HG03175 (cell line): ENCODE measurements around the gene CEP70.
"Not testable (repeated sequence)": the region's sequence is repeated elsewhere in the genome, so short reads cannot be mapped to it uniquely, and the experiment has no call there.

Source experiments
- ATAC-seq: cut with Tn5 transposase; IDR thresholded peaks from one replicate; pipeline ENCODE4 v1.9.1; 2021; ENCODE audit warnings: mild to moderate bottlenecking, moderate library complexity; ENCODE audit not compliant: unreplicated experiment

Gene CEP70, protein sequence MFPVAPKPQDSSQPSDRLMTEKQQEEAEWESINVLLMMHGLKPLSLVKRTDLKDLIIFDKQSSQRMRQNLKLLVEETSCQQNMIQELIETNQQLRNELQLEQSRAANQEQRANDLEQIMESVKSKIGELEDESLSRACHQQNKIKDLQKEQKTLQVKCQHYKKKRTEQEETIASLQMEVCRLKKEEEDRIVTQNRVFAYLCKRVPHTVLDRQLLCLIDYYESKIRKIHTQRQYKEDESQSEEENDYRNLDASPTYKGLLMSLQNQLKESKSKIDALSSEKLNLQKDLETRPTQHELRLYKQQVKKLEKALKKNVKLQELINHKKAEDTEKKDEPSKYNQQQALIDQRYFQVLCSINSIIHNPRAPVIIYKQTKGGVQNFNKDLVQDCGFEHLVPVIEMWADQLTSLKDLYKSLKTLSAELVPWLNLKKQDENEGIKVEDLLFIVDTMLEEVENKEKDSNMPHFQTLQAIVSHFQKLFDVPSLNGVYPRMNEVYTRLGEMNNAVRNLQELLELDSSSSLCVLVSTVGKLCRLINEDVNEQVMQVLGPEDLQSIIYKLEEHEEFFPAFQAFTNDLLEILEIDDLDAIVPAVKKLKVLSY

DNA sequence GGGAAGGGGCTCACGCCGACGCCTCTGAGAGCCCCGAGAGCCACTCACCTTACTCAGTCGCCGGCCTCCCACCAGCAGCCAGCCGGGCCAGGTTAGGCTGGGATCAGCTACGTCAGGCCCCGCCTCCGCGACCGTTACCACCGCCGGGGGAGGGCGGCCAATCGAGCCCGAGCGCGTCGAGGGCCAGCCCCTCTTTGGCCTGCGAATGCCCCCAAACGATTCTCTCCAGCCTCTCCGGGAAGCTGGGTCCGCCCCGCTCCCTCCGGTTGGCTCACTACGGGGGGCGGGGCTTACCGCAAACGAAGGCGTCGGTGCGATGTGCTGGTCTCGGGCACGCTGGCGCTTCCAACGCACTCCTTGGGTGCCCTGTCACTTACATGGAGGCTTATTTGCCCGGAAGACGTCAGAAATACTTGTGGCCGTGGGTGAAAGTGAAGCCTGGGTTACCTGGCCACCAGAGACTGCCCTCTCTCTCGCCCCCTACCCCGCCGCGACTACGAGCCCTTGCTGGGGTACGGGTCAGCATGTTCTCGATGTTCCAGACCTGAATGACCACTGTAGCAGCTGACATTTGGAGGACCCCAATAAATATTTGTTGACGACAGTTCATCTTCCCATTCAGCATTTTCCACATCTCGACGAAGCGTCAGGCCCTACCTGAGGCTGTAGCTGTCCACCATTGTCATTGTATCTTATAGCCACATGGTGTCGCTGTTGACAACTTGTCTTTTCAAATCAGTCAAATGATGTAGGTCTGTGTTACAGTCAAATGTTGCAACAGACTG lies at the start of gene CEP70:
CEP70 (minus strand) TSS at position 111 of the 785 bp plus-strand sequence. CDS start 21,333 bp downstream, outside the sequence.
- peak; percentile 88 for ATAC-seq

DNA sequence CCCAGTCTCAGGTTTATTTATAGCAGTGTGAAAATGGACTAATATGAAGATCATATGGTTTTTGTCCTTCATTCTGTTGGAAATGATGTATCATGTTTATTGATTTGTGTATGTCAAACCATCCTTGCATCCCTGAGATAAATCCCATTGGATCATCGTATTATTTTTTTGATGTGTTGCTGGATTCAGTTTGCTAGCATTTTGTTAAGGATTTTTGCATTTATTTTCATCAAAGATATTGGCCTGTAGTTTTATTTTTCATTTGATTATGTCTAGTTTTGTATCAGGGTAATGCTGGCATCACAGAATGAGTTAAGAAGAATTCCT lies 48.8 kb upstream of the CEP70 start:
- no peak for ATAC-seq

DNA sequence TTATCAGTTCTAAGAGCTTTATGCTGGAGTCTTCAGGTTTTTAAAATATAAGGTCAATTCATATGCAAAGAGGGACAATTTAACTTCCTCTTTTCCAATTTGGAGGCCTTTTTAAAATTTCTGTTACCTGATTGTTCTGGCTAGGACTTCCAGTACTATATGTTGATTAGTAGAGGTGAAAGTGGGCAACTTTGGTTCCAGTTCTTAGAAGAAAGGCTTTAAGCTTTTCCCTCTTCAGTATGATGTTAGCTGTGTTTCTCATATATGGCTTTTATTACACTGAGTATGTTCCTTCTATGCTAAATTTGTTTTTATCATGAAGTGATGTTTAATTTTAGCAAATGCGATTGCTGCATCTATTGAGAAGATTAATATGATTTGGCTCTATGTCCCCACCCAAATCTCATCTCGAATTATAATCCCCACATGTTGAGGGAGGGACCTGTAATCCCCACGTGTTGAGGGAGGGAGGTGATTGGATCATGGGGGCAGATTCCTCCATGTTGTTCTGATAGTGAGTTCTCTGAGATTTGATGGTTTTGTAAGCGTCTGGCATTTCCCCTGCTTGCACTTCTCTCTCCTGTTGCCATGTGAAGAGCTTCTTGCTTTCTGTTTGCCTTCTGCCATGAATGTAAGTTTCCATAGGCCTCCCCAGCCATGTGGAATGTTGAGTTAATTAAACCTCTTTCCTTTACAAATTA lies 48.3 kb upstream of the CEP70 start:
- no peak for ATAC-seq

DNA sequence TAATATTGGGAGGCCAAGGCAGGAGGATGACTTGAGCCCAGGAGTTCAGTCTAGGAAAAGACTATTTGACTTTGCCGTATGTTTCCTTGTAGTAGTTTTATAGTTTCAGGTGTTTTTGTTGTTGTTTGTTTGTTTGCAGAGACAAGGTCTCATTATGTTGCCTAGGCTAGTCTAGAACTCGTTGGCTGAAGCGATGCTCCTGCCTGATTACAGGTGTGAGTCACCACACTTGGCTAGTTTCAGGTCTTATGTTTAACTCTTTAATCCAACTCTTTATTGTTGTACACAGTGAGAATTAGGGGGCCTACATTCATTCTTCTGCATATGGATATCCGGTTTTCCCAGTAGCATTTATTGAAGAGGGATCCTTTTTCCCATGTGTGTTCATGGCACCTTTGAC lies 46.5 kb upstream of the CEP70 start:
- ATAC-seq, result no peak

DNA sequence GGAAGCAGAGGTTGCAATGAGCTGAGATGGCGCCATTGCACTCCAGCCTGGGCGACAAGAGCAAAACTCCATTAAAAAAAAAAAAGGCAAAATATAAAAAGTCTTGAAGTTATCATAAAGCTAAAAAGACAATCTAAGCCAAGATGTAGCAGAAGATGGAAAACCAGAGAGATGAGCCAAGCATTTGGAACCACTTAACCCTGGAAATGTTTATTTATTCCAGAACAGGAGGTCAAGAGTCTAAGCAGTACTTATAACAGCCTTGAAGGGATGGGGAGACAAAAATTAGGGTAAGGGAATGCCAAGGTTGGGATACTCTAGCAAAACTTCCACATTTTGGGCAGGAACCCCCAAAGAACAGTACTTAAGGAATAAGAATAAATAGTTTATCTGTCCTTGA lies 44.6 kb upstream of the CEP70 start:
- no peak for ATAC-seq

DNA sequence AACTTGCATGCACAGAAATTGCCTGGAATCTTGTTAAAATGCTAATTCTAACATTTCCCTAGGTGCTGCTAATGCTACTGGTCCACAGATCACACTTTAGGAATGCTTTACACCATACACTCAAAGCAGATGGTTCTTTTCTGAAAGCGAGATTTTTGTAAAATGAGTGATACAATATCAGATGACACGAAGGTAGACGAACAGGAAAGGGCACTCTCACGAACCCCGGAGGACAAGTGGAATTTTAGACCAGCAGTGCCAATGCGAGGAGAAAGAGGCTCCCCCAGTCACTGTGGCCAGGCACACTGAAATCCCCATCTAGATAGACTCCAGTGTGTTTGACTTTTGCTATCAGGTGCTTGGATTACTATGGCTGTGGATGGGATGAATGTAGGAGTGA lies 35.5 kb upstream of the CEP70 start:
- no peak for ATAC-seq

DNA sequence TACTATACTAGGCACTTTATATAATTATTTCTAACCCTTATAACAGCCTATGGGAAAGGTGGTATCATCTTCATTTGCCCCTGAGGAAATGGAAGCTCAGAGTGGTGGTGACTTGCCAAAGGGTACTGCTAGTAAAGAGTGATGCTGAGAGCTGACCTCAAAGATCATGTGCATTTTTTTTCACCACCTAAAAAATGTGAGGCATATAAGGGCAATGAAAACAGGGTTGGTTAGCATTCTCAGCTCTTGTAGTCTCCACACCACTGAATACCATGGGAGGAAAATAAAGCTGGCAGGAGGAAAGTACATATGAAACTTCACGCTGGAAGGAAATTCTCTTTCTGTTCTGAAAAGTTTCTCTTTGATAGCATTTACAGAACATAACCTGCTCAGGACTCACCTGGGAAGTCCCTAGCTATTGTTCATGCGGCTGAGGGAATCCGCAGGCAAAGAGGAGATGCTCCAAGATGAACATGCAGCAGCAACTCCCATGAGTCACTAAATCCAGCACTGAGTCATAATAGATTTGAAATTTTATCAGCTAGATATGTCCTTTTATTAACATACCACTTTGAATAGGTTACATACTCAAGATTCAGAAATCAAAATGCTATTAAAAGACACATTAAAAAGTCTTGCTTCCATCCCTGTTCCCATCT lies 31.8 kb upstream of the CEP70 start:
- ATAC-seq, result no peak

DNA sequence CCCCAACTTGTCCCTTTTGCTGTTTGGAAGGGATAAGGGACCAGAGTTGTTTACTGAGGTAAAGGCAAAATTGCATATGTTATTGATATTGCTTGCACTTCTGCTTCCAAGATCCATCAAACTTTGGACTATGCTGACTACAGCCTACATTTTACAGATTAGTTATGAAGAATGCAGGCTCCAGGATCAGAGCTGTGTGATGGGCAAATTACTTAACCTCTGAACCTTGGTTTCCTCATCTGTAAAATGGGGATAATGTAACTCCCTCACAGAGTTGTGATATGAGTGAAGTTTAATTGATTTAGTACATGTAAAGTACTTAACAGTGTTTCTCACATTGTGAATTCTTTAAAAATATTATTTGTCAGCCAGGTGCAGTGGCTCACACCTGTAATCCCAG lies 30.5 kb upstream of the CEP70 start:
- no peak for ATAC-seq

DNA sequence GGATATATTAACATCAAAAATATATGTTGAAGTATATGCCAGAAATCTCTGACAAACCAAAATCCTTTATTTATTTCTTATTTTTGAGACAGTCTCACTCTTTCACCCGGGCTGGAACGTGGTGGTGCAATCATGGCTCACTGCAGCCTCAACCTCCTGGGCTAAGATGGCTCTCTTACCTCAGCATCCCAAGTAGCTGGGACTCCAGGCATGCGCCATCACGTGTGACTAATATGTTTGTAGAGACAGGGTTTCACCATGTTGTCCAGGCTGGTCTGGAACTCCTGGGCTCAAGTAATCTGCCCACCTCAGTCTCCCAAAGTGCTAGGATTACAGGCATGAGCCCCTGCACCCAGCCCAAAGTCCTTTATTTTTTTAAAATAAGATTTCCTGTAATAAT lies 26.4 kb upstream of the CEP70 start:
- no peak for ATAC-seq

DNA sequence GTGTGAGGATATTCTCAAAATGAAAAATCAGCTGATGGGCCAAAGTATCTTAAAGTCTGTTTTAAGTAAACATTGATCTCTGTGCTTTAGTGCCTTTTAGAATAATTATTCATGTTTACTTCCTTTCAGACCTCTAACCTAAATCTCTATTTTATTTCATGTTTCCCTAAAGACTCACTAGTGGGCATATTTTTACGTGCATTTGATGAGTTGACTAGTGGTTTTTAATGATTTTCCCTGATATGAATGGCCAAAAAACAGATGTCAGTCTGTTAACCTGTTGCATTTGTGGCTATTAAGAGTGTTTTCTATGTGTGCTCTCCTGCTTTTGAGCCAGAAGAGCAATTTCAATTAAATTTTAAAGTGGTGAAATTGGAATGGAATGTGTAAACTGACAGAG lies 21.4 kb upstream of the CEP70 start:
- ATAC-seq, result no peak

DNA sequence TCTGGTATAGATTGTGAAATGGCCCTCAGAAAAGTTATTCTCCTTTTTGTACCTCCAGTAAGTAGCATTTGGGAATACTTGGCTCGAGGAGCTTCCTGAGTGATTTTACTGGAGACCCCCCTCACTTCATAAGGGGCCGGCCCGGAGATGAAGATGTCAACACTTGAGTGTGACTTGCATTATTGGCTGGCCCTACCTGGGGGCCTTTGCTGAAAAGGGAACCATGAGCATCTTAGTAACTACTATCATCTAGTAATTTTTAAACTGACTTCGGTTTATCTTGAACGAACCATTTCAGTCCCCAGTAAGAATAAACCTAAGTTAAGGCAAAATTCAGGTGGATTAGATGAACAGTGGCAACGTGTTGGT lies 15.8 kb upstream of the CEP70 start:
- no peak for ATAC-seq

DNA sequence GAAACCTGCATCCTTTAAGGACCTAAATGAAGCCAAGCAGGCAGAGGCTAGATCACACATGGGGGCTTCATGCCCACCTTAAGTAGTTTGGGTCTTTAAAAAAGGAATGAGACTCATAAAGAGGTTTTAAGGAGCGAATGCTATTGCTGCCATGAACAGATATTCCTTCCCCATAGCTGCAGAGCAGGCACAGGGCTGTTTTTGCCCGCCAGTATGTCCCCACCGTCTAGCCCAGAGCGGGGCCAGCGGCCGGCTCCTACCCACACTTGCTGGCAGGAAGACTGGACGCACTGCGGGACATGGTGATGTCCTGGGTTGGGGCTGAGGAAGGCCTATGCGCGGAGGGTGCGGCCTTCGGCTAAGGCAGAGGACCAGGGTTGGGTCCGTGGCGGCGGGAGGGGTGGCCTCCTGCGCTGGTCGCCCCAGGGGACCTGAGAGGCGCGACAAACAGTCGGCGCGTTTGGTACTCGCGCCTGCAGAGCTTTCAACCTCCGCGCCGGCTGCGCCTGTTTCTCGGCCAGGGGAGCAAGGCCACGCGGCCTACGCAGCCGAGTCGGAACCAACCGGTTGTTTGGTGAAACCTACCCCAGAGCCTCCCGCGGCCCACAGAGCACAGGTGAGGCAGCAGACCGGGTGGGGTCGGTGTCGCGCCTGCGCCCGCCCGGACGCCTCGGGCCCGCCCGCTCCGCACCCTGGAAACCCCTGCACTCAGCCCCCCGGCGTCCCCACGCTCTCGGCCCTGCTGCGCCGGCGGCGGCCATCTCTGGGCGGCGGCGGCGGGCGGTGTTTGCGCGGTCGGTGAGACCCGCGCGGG lies 14.5 kb upstream of the CEP70 start, which contains the start of gene FAIM:
FAIM (plus strand) TSS at position 450 of the 814 bp plus-strand sequence. CDS start 10,956 bp downstream, outside the sequence.
- peak; percentile 75 for ATAC-seq

DNA sequence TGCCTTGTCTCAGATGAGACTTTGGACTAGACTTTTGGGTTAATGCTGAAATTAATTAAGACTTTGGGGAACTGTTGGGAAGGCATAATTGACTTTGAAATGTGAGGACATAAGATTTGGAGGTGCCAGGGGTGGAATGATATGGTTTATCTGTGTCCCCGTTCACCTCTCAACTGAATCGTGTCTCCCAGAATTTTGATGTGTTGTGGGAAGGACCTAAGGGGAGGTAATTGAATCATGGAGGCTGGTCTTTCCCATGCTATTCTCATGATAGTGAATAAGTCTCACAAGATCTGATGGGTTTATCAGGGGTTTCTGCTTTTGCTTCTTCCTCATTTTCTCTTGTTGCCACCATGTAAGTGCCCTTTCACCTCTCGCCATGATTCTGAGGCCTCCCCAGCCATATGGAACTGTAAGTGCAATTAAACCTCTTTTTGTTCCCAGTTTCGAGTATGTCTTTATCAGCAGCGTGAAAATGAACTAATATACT lies 10.1 kb upstream of the CEP70 start:
- not testable (repeated sequence) for ATAC-seq

DNA sequence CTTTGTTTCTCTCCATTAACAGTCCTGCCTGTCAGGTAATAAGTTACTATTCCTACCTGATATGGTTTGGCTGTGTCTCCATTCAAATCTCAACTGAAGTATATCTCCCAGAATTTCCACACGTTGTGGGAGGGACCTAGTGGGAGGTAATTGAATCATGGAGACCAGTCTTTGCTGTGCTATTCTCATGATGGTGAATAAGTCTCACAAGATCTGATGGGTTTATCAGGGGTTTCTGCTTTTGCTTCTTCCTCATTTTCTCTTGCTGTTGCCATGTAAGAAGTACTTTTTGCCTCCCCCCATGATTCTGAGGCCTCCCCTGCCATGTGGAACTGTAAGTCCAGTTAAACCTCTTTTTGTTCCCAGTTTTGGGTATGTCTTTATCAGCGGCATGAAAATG lies 7.6 kb upstream of the CEP70 start:
- not testable (repeated sequence) for ATAC-seq

DNA sequence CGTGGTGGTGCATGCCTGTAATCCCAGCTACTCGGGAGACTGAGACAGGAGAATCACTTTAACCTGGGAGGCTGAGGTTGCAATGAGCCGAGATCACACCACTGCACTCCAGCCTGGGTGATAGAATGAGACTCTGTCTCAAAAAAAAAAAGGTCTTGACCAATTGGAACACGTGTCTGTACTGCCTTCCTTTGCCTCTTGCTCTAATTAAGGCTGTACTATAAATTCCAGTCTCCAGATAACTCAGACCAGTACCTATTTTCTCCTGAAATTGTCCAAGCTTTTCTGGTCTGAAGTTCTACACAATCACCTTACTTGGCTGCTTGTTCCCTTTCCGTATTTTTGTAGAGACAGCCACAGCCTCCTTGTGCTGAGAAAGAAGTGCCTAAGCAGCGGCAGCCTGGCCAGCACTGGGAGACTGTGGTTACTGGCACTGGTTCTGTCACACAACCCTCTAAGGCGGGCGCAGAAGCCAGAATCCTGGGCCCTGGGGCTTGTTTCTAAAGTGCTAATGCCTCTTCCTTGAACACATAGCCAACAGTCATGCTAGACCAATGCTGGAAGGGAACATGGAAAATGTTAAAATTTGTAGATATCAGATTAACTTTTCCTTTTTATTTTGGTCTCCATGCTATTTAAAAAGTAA lies 6.2 kb upstream of the CEP70 start:
- ATAC-seq, result no peak

DNA sequence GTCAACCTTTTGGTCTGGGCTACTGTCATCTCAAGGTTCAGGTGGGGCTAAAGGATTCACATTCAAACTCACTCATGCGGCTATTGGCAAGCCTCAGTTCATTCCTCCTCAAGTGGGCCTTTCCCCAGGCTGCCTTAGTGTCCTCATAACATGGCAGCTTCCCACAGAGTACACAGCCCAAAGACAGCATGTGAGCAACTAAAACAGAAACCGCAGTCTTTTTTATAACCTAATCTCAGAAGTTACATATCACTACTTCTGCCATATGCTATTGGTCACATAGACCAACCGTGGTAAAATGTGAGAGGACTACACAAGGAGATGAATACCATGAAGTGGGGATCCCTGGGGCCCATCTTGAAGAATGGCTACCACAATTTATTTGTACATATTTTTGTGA lies 4.5 kb upstream of the CEP70 start:
- no peak for ATAC-seq

DNA sequence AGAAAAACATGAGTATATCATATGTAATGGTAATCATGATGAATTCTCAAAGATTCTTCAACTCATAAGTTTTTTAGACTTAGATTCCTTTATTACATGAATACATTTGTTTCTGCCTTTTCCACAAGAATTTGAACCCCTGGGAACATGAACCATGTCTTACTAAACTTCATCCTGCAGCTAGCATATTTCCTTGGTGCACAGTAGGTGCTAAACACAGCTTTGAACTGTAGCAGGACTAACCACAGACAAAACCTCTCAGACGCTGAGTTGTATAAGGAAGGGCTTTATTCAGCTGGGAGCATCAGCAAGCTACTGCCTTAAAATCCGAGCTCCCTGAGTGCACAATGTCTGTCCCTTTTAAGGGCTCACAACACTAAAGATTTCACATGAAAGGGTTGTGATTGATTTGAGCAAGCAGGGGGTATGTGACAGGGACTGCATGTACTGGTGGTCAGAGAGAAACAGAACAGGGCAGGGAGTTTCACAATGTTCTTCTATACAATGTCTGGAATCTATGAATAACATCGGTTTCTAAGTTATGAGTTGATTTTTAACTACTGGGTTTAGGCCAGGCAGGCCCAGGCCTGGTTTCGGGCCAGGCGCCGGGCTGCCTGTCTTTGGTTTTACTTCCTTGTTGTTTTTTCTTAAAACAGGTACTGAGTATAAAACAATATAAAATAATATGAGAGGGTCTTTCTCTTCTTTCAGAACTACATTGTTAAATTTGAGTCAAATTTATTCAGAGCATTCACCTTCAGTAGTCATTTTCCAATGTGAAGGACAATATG lies 3.3 kb upstream of the CEP70 start:
- ATAC-seq, result not testable (repeated sequence)

DNA sequence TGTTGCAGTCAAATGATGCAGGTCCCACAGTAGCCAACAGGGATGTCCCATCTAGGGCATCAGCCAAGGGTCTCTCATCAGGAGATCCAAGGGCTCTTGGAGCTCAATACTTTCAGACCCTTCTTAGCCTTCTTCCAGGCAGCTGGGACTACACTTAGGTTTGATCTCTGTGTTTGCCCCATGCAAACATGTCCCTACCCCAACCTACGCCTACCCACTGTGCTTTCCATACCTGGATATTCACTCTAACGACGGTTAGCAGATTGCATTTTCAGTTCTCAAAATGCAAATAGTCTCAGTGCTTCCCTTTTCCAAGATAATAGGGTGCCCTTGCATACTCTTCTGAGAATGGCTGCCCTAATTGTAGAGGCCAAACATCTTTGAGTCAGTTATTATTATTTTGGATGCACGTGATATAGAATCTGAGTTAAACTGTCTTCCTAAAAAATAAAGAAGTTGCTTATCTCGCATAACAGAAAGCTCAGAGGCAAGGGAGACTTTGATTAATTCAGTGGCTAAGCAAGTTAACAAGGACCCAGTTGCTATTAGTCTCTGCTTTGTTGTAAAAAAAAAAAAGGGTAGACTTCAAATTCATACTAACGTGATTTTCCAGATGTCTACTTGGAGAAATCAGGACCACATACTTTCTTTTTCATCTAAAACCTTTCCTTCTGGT lies 1.0 kb upstream of the CEP70 start:
- peak; percentile 8 for ATAC-seq
